GM12891 (cell line): ENCODE data around the gene PEX26.

Source experiments
- PAX5 ChIP-seq: IDR thresholded peaks from 2 replicates; pipeline ENCODE4 v1.6.1; 2011; ENCODE audit warnings: low read length, moderate library complexity, mild to moderate bottlenecking; ENCODE audit not compliant: insufficient read depth, severe bottlenecking
- POLR2A ChIP-seq: IDR thresholded peaks from 2 replicates; pipeline ENCODE4 v1.6.1; 2011; ENCODE audit warnings: low read depth, low read length, control low read depth
- POLR2AphosphoS5 ChIP-seq: IDR thresholded peaks from 2 replicates; pipeline ENCODE4 v1.6.1; 2011; ENCODE audit warnings: low read depth, low read length, control low read depth
- POU2F2 ChIP-seq: IDR thresholded peaks from 2 replicates; pipeline ENCODE4 v1.6.1; 2011; ENCODE audit warnings: low read depth, mild to moderate bottlenecking, control low read depth, low read length, moderate library complexity
- SPI1 ChIP-seq: IDR thresholded peaks from 2 replicates; pipeline ENCODE4 v1.6.1; 2011; ENCODE audit warnings: low read depth, low read length, control low read depth
- TAF1 ChIP-seq: IDR thresholded peaks from 2 replicates; pipeline ENCODE4 v1.6.1; 2011; ENCODE audit warnings: low read depth, low read length, control low read depth

DNA sequence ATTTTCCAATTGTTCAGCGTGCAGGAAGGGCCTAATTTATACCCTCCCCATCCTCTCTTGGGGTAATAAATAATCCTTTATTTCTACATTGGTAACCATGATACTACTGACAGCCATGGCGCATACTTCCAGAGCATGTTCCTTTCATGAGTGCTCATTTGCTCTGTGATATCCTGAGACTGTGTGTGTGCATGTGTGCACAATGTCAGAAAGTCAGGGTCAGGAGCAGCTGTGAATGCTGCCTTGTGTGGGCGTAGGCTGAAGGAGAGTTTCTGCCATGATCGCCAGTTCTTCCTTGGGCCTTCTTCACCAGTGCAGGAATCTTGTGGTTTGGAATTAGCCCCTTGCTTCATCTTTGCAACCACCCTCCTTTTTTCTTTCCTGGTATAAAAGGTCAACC lies 43.1 kb downstream of the PEX26 start:
- TF ChIP-seq POLR2AphosphoS5 (no peak), POLR2A (no peak), TAF1 (no peak), POU2F2 (no peak), SPI1 (no peak), PAX5 (no peak)
